Measurements from ENCODE around the gene FABP3. TPM values are rescaled to one million over a fixed set of nuclear protein-coding genes. Genes with fewer than 3 reads are reported as not detected.

Gene FABP3
- total RNA-seq, 6 donors from 2014 or later = 4.2 to 98.9 (median 27.2) TPM

DNA sequence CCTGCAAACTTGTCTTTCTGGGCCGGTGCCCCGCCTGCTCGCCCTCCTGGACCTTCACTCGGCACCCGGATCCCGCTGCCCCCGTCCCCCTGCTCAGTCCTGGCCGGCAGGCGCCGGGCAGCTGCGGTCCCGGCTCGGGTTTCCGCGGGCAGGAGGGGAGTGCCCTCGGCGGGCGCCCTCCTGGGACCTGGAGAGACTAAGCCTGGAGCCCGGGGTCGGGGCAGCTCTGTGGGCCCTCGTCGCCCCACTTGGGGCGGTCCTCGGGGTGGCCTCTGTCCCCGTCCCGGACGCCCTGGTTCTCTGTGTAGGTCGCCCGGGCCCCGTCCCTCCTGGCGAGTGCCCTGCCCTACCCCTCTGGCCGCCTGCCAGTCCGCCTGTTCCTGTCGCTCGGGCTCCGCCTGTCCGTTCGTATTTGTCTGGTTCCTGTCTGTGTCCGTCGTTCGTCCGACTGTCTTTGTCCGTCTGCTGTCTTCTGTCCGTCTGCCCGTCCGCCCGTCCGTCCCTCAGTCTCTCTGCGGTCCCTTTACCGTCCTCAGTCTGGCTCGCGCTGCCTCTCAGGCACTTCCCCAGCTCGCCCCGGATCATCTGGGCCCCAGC, 40.6 kb upstream of the FABP3 start:
- peaks cover 11 to 19% (median 16%) of the 10 kb centered on the region in 4 donors for H3K4me1 ChIP-seq
- DNase-seq (peak; percentile 86 to 91), ATAC-seq (ENCODE audit: low FRiP score in 2 of 2) (peak; percentile 78 to 83)
- peak overlapping the region; percentile 75 to 80 (median 80) for H3K27ac ChIP-seq
- peak overlapping the region; percentile 53 to 81 (median 72) for H3K4me3 ChIP-seq
- H3K9me3 ChIP-seq = no peaks in the 10 kb centered on the region
- WGBS, 2 donors = 1% methylated on average over 25 to 39 of the region's 54 CpGs
- no peaks in the 10 kb centered on the region for H3K27me3 ChIP-seq
- TF ChIP-seq CTCF (IDR thresholded peaks at IDR 0.05) (no peak), POLR2AphosphoS5 (IDR thresholded peaks at IDR 0.05) (peak in 1 of 2 donors; percentile 5), POLR2A (IDR thresholded peaks at IDR 0.05) (peak in 1 of 4 donors; percentile 10)
- no peaks in the 10 kb centered on the region for H3K36me3 ChIP-seq

DNA sequence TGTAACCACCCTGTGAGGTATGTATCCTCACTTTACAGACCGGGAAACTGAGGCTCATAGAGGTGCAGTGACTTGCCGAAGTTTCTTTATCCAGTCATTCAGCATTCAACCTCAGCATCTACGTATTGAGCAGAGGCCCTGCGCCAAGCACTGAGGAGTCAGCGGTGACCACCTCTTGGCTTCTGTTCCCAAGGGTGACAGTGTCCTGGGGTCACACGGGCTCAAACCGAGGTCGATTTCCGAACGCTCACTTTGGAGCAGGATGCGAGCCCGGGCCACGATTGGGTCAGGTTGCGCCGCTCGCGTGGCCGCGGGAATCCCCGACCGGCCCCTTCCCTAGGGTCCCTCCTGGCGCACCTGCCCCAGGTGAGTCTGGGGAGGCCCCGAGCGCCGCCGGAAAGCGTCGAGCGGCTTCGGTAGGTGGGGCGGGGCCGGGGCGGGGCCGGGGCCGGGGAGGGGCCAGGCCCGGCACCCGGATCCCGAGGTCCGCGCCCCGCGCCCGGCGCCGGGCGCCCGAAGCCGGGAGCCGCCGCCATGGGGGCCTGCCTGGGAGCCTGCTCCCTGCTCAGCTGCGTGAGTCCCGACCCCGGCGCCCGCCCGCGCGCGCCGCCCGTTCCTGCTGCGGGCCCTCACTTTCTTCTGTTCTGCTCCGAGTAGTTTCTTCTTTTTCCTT, 40.0 kb upstream of the FABP3 start, which contains the start of gene SERINC2:
TSS of gene SERINC2 (plus strand) at position 482 of the 673 bp plus-strand sequence. CDS start at position 535, 53 bp downstream.
- ATAC-seq (ENCODE audit: low FRiP score in 2 of 2) = peak; percentile 67 to 69
- Histone ChIP-seq H3K27ac (peak within 1 kb of the TSS; percentile 75 to 80 (median 80)), H3K36me3 (no peaks in the 10 kb centered on the region), H3K27me3 (no peaks in the 10 kb centered on the region), H3K4me3 (peak within 1 kb of the TSS; percentile 53 to 81 (median 72)), H3K9me3 (no peaks in the 10 kb centered on the region), H3K4me1 (peaks cover 11 to 19% (median 16%) of the 10 kb centered on the region in 4 donors)
- TF ChIP-seq POLR2A (IDR thresholded peaks at IDR 0.05) (peak in 3 of 4 donors; percentile 30 to 60 (median 52)), CTCF (IDR thresholded peaks at IDR 0.05) (no peak)
- DNase-seq = peak; percentile 49 to 92
- 5 to 21% methylated on average over 6 to 27 of the region's 63 CpGs for WGBS, 2 donors

GRCh38 chr1:31412205-31412604, 39.3 kb upstream of the FABP3 start:
- TF ChIP-seq CTCF (IDR thresholded peaks at IDR 0.05) = no peak
- TF ChIP-seq POLR2A (IDR thresholded peaks at IDR 0.05) = no peak
- no peak for TF ChIP-seq POLR2AphosphoS5 (IDR thresholded peaks at IDR 0.05)
- no peak for TF ChIP-seq EP300 (IDR thresholded peaks at IDR 0.05)
- Histone ChIP-seq H3K27ac (no peak overlapping the region), H3K36me3 (no peaks in the 10 kb centered on the region), H3K27me3 (no peaks in the 10 kb centered on the region), H3K4me1 (peaks cover 11 to 19% (median 16%) of the 10 kb centered on the region in 4 donors), H3K4me3 (peak overlapping the region in 1 of 4 donors; percentile 81), H3K9me3 (no peaks in the 10 kb centered on the region)
- DNase-seq (no peak), ATAC-seq (ENCODE audit: low FRiP score in 2 of 2) (no peak)
- WGBS, 2 donors = 53 to 57% methylated on average over 2 of the region's 2 CpGs

DNA sequence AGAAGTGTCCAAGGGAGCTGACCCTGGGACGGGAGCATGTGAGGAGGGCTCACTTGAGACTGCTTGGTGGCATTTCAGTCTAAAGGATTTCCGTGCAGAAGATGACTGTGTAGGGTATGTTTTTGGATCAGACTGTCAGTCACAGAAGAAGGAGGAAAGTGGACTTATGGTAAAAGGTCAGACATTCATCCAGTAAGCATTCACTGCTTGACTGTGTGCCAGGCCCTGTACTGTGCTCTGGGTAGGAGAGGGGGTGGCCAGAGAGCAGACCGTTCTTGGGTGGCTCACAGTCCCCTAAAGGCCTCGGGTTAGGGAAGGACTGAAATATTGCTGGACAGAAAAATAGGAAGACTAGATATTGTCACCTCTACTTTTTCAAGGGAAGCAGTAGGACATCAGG, 38.0 kb upstream of the FABP3 start:
- H3K4me1 ChIP-seq = peaks cover 11 to 19% (median 16%) of the 10 kb centered on the region in 4 donors
- 83 to 93% methylated on average over 4 of the region's 4 CpGs for WGBS, 2 donors

More for the DNA sequence above, 38.0 kb upstream of the FABP3 start:
- ATAC-seq (ENCODE audit: low FRiP score in 2 of 2) = no peak
- H3K27ac ChIP-seq = no peak overlapping the region
- no peaks in the 10 kb centered on the region for H3K36me3 ChIP-seq
- H3K9me3 ChIP-seq = no peaks in the 10 kb centered on the region
- no peaks in the 10 kb centered on the region for H3K27me3 ChIP-seq
- DNase-seq = no peak
- H3K4me3 ChIP-seq = no peak overlapping the region
- no peak for TF ChIP-seq CTCF (IDR thresholded peaks at IDR 0.05)
- TF ChIP-seq POLR2A (IDR thresholded peaks at IDR 0.05) = no peak
- TF ChIP-seq POLR2AphosphoS5 (IDR thresholded peaks at IDR 0.05) = no peak
